DMS53 (cell line): Measurements from ENCODE around the gene ZNF765.
A peak's percentile ranks its signal among the peaks of the same experiment; 100 is the strongest.
"Not testable (repeated sequence)": the region's sequence is repeated elsewhere in the genome, so short reads cannot be mapped to it uniquely, and the experiment has no call there.

Experiments used
- DNase-seq: peaks from one replicate; lab custom pipeline; 2025; lab: John Stamatoyannopoulos, UW

ZNF765 gene

GRCh38 chr19:53422551-53422950 is 27.6 kb downstream of the ZNF765 start:
- peak; percentile 32 for DNase-seq

GRCh38 chr19:53423074-53423473 is 28.1 kb downstream of the ZNF765 start:
- peak; percentile 70 for DNase-seq

- peak; percentile 66 for DNase-seq
Observed at GRCh38 chr19:53423680-53424079, 28.7 kb downstream of the ZNF765 start.

GRCh38 chr19:53424968-53425597 is 30.1 kb downstream of the ZNF765 start:
- peak; percentile 86 for DNase-seq

- peak; percentile 98 for DNase-seq
Observed at GRCh38 chr19:53431399-53432087, 36.6 kb downstream of the ZNF765 start, which contains the start of gene ZNF761. Gene ZNF761 (plus strand): TSS chr19:53431984. CDS start chr19:53447269, 15,285 bp downstream.

GRCh38 chr19:53432088-53432661 is 37.2 kb downstream of the ZNF765 start:
- DNase-seq: peak; percentile 63

- DNase-seq: peak; percentile 29
Observed at GRCh38 chr19:53443809-53444208, 48.9 kb downstream of the ZNF765 start.

- not testable (repeated sequence) for DNase-seq
Observed at GRCh38 chr19:53447196-53447595, 52.2 kb downstream of the ZNF765 start.

- DNase-seq: no peak
Observed at GRCh38 chr19:53455828-53456227, 60.9 kb downstream of the ZNF765 start.

GRCh38 chr19:53460131-53460721 is 65.3 kb downstream of the ZNF765 start:
- not testable (repeated sequence) for DNase-seq

GRCh38 chr19:53461866-53462265 is 66.9 kb downstream of the ZNF765 start:
- no peak for DNase-seq

- no peak for DNase-seq
Observed at GRCh38 chr19:53462861-53463260, 67.9 kb downstream of the ZNF765 start.

- peak; percentile 31 for DNase-seq
Observed at GRCh38 chr19:53463263-53463662, 68.3 kb downstream of the ZNF765 start.

- DNase-seq: peak; percentile 72
Observed at GRCh38 chr19:53466726-53467484, 72.0 kb downstream of the ZNF765 start.

GRCh38 chr19:53467485-53468262 is 72.7 kb downstream of the ZNF765 start, which contains the start of gene ZNF813:
Gene ZNF813 (plus strand): TSS chr19:53467733. CDS start chr19:53483823, 16,090 bp downstream.
- peak; percentile 92 for DNase-seq

- DNase-seq: not testable (repeated sequence)
Observed at GRCh38 chr19:53468628-53469027, 73.7 kb downstream of the ZNF765 start.

- DNase-seq: no peak
Observed at GRCh38 chr19:53471916-53472315, 77.0 kb downstream of the ZNF765 start.

- peak; percentile 14 for DNase-seq
Observed at GRCh38 chr19:53474832-53475231, 79.9 kb downstream of the ZNF765 start.

- DNase-seq: not testable (repeated sequence)
Observed at GRCh38 chr19:53475470-53475869, 80.5 kb downstream of the ZNF765 start.
